K562 (cell line): Measurements from ENCODE around the gene TUBA4B. TPM values are rescaled to one million over a fixed set of nuclear protein-coding genes. Genes with fewer than 3 reads are reported as not detected.

Source experiments
- BMI1 ChIP-seq: fragments of 150-350 bp; IDR thresholded peaks from 2 replicates; pipeline ENCODE4 v1.6.1; 2014; ENCODE audit warnings: low read length
- CEBPG ChIP-seq, 3 experiments: fragments of 200-800 bp in 1 of 3; sonication (Bioruptor generic) in 1 of 3; sonication (generic) in 1 of 3; formaldehyde crosslinking in 1 of 3; IDR thresholded peaks in 2 of 3; conservative IDR thresholded peaks in 1 of 3; 2 replicates each; pipeline versions ENCODE4 v1.6.1 to v1.8.0; 2016 to 2022; ENCODE audit warnings: missing compliant biosample characterization in 2 of 3, missing genetic modification characterization in 2 of 3, mild to moderate bottlenecking in 1 of 3, missing genetic modification reagents in 1 of 3
- CHD1 ChIP-seq: fragments of 200-600 bp; sonication (generic); IDR thresholded peaks from one replicate; pipeline ENCODE4 v1.6.1; 2012; ENCODE audit warnings: mild to moderate bottlenecking, moderate library complexity, low read length, inconsistent platforms
- CREBBP ChIP-seq: IDR thresholded peaks from one replicate; pipeline ENCODE4 v1.6.1; 2012; ENCODE audit warnings: low read depth, mild to moderate bottlenecking, control low read depth, inconsistent platforms, low read length
- CSDE1 ChIP-seq, 2 experiments: fragments of 450-650 bp; IDR thresholded peaks; 2 replicates each; pipeline ENCODE4 v1.6.1; 2016; ENCODE audit warnings: mild to moderate bottlenecking in 1 of 2
- DEAF1 ChIP-seq: fragments of 450-650 bp; formaldehyde crosslinking; IDR thresholded peaks from 2 replicates; pipeline ENCODE4 v1.4.0; 2020; ENCODE audit warnings: mild to moderate bottlenecking, moderate library complexity
- EP300 ChIP-seq: IDR thresholded peaks from 2 replicates; pipeline ENCODE4 v1.6.1; 2012; ENCODE audit warnings: low read length, improper control_type of control experiment
- FOXK2 ChIP-seq, 2 experiments: fragments of 450-650 bp; IDR thresholded peaks in 1 of 2; conservative IDR thresholded peaks in 1 of 2; 2 replicates each; pipeline ENCODE4 v1.6.1; 2016; ENCODE audit warnings: low read depth in 2 of 2, mild to moderate bottlenecking in 1 of 2
- HEY1 ChIP-seq: fragments of 250-450 bp; sonication (Bioruptor Pico); IDR thresholded peaks from 2 replicates; pipeline ENCODE4 v1.5.0; 2020; ENCODE audit warnings: mild to moderate bottlenecking, moderate library complexity, borderline replicate concordance
- PHF20 ChIP-seq: fragments of 450-650 bp; IDR thresholded peaks from 2 replicates; pipeline ENCODE4 v1.6.1; 2018; ENCODE audit not compliant: partially characterized antibody
- PHF8 ChIP-seq: fragments of 200-600 bp; sonication (generic); IDR thresholded peaks from 2 replicates; pipeline ENCODE4 v1.6.1; 2012; ENCODE audit warnings: mixed run types, mild to moderate bottlenecking, inconsistent platforms, low read length, moderate library complexity, borderline replicate concordance
- PYGO2 ChIP-seq: fragments of 450-650 bp; IDR thresholded peaks from 2 replicates; pipeline ENCODE4 v1.6.1; 2016; ENCODE audit warnings: mild to moderate bottlenecking, missing genetic modification characterization, moderate library complexity, missing compliant biosample characterization
- RAD21 ChIP-seq, 2 experiments: fragments of 250-450 bp in 1 of 2; fragments of 450-650 bp in 1 of 2; sonication (Bioruptor Pico) in 1 of 2; formaldehyde crosslinking in 1 of 2; IDR thresholded peaks in 1 of 2; conservative IDR thresholded peaks in 1 of 2; 2 replicates each; pipeline versions ENCODE4 v1.4.0 to v1.8.0; 2020 to 2022; ENCODE audit warnings: mild to moderate bottlenecking in 2 of 2, moderate library complexity in 1 of 2
- RB1 ChIP-seq: fragments of 450-650 bp; IDR thresholded peaks from 2 replicates; pipeline ENCODE4 v1.6.1; 2017; ENCODE audit warnings: low read depth, mild to moderate bottlenecking
- RBM14 ChIP-seq: fragments of 200-400 bp; formaldehyde crosslinking; IDR thresholded peaks from 2 replicates; pipeline ENCODE4 v1.6.1; 2018; ENCODE audit warnings: low read depth, mild to moderate bottlenecking, low read length, moderate library complexity, borderline replicate concordance; ENCODE audit not compliant: insufficient read depth
- TBL1XR1 ChIP-seq, 2 experiments: IDR thresholded peaks; 2 replicates each; pipeline ENCODE4 v1.6.1; 2012; ENCODE audit warnings: improper control_type of control experiment in 2 of 2, low read length in 2 of 2, mild to moderate bottlenecking in 1 of 2
- TFAP4 ChIP-seq: sonication (generic); formaldehyde crosslinking; IDR thresholded peaks from 2 replicates; pipeline ENCODE4 v1.8.0; 2022; ENCODE audit warnings: missing genetic modification reagents, mild to moderate bottlenecking, moderate library complexity, borderline replicate concordance
- THAP7 ChIP-seq: fragments of 250-450 bp; sonication (Bioruptor Pico); IDR thresholded peaks from 2 replicates; pipeline ENCODE4 v1.5.0; 2021
- TRIM28 ChIP-seq: fragments of 450-650 bp; IDR thresholded peaks from 2 replicates; pipeline ENCODE4 v1.6.1; 2017
- ZBTB17 ChIP-seq: fragments of 450-650 bp; formaldehyde crosslinking; IDR thresholded peaks from 2 replicates; pipeline ENCODE4 v1.4.0; 2020; ENCODE audit warnings: mild to moderate bottlenecking
- ZNF3 ChIP-seq: fragments of 250-450 bp; sonication (Bioruptor Pico); IDR thresholded peaks from 2 replicates; pipeline ENCODE4 v1.5.0; 2021; ENCODE audit warnings: mild to moderate bottlenecking, moderate library complexity
- ZNF586 ChIP-seq: fragments of 450-650 bp; formaldehyde crosslinking; conservative IDR thresholded peaks from 2 replicates; pipeline ENCODE4 v1.4.0; 2020; ENCODE audit warnings: mild to moderate bottlenecking, moderate library complexity
- ZNF589 ChIP-seq: fragments of 200-800 bp; sonication (Bioruptor generic); IDR thresholded peaks from 2 replicates; pipeline ENCODE4 v1.6.1; 2016; ENCODE audit warnings: low read depth, missing genetic modification characterization, missing compliant biosample characterization
- ZNF644 ChIP-seq: fragments of 200-800 bp; sonication (Bioruptor generic); IDR thresholded peaks from 2 replicates; pipeline ENCODE4 v1.6.1; 2016; ENCODE audit warnings: low read depth, missing genetic modification characterization, missing compliant biosample characterization
- polyA plus RNA-seq, 8 experiments: library from polyadenylated mRNA; depleted of rRNA in 4 of 8; stranded (reverse) in 5 of 8; unstranded in 3 of 8; fragments of >200 nt; fragmentation: Nextera tagmentation in 2 of 8; fragmentation: Illumina TruSeq in 1 of 8; extraction: Ambion mirVana in 2 of 8; extraction: Trizol in 1 of 8; gene quantifications; 2 replicates each; pipeline versions ENCODE4 v1.2.1 to v1.2.3, GENCODE V29; 2011 to 2014; ENCODE audit warnings: inconsistent platforms in 1 of 8, missing spikeins in 1 of 8
- total RNA-seq, 7 experiments: library from RNA; depleted of rRNA in 6 of 7; stranded (reverse); fragments of >200 nt in 6 of 7; fragmentation: Illumina TruSeq in 2 of 7; extraction: Trizol in 2 of 7; gene quantifications; 2 replicates each; pipeline versions ENCODE4 v1.2.1 to v1.2.3, GENCODE V29; 2011 to 2021; ENCODE audit warnings: low replicate concordance in 1 of 7

The TUBA4B gene
- total and polyA plus RNA-seq, 9 of the 15 experiments (the other 6 are each of a cell fraction or from before 2014, with no cell fraction given): 0.04 TPM; not detected in 8

- peak; percentile 59; the same call in 1 of the 2 replicates for TF ChIP-seq CEBPG (CRISPR knock-in tag; IDR thresholded peaks at IDR 0.05)
- no peak for TF ChIP-seq CEBPG (tag; conservative IDR thresholded peaks at IDR 0.05 in 1 of 2, IDR thresholded peaks at IDR 0.05 in 1 of 2)
- TF ChIP-seq ZNF3 (CRISPR knock-in tag): no peak
- TF ChIP-seq RBM14: no peak
- TF ChIP-seq ZBTB17 (CRISPR knock-in tag): no peak
- TF ChIP-seq PHF20: no peak
- TF ChIP-seq TRIM28: no peak
- TF ChIP-seq RAD21 (CRISPR knock-in tag; conservative IDR thresholded peaks at IDR 0.05 in 1 of 2, IDR thresholded peaks at IDR 0.05 in 1 of 2): 0 out of 4 replicates have a peak, but pooled peaks of 1 of the 2 experiments have one; percentile 15
- peak; percentile 69 to 87 for TF ChIP-seq FOXK2 (conservative IDR thresholded peaks at IDR 0.05 in 1 of 2, IDR thresholded peaks at IDR 0.05 in 1 of 2; ENCODE audit: low read depth in 2 of 2)
- TF ChIP-seq ZNF586 (CRISPR knock-in tag): no peak
- TF ChIP-seq PYGO2: no peak
- peak; percentile 4; the same call in 1 of the 2 replicates for TF ChIP-seq EP300
- peak; percentile 73; the same call in 1 of the 2 replicates for TF ChIP-seq PHF8
- TF ChIP-seq TFAP4 (CRISPR knock-in tag): peak; percentile 75; the same call in 1 of the 2 replicates
- no peak for TF ChIP-seq BMI1
- TF ChIP-seq TBL1XR1 (IDR thresholded peaks at IDR 0.05; ENCODE audit: low read length in 2 of 2): no peak
- no peak for TF ChIP-seq RB1
- TF ChIP-seq CSDE1 (IDR thresholded peaks at IDR 0.05): no peak
- TF ChIP-seq ZNF589 (CRISPR knock-in tag): peak; percentile 62
- TF ChIP-seq THAP7 (CRISPR knock-in tag): no peak
- TF ChIP-seq HEY1 (CRISPR knock-in tag): no peak
- no peak for TF ChIP-seq CHD1
- 0 out of 2 replicates have a peak, but pooled peaks have one; percentile 36 for TF ChIP-seq DEAF1 (CRISPR knock-in tag)
- TF ChIP-seq ZNF644 (tag): peak; percentile 91
- TF ChIP-seq CREBBP: no peak
Observed at GRCh38 chr2:219229305-219230058, 23.6 kb upstream of the TUBA4B start, which contains the start of the genes ANKZF1 and ATG9A (continued).
